IPS-NIHi7 (cell line): Measurements from ENCODE around the gene KRT86.
A peak's percentile ranks its signal among the peaks of the same experiment; 100 is the strongest.
"Not testable (repeated sequence)": the region's sequence is repeated elsewhere in the genome, so short reads cannot be mapped to it uniquely, and the experiment has no call there.

ENCODE experiments used
- DNase-seq: peaks from one replicate; pipeline ENCODE4 v3.0.0; 2012; ENCODE audit warnings: mixed read lengths; ENCODE audit errors: extremely low spot score

Gene KRT86

GRCh38 chr12:52238916-52239646 lies 35.4 kb upstream of the KRT86 start:
- no peak for DNase-seq

- DNase-seq, result no peak
These were observed 34.7 kb upstream of the KRT86 start for GRCh38 chr12:52239767-52240166.

- DNase-seq, result not testable (repeated sequence)
These were observed 34.2 kb upstream of the KRT86 start for GRCh38 chr12:52240247-52240646.

DNA sequence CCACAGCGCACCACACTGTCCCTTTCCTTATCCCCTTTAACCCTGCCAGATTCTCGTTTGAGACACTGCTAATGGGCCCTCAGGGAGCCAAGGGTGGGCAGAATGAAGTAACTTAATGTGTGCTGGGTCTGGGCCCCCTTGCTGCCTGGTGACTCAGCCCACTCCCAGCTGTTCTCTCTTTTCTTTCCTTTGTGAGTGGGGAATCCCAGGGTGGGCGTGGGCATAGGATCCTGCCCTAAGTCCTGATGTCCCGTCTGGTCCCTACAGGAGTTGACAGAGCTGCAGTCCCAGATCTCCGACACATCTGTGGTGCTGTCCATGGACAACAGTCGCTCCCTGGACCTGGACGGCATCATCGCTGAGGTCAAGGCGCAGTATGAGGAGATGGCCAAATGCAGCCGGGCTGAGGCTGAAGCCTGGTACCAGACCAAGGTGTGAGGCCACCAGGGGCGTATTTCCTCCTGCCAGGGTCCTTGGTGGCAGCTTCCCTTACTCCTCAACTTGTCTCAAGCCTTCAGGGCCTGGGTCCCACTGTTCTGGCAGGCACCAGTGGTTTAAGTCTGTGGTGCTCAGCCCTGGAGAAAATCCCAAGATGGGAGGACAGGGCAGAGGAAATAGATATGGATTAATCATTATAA lies 33.1 kb upstream of the KRT86 start:
- DNase-seq, result peak; percentile 14

DNA sequence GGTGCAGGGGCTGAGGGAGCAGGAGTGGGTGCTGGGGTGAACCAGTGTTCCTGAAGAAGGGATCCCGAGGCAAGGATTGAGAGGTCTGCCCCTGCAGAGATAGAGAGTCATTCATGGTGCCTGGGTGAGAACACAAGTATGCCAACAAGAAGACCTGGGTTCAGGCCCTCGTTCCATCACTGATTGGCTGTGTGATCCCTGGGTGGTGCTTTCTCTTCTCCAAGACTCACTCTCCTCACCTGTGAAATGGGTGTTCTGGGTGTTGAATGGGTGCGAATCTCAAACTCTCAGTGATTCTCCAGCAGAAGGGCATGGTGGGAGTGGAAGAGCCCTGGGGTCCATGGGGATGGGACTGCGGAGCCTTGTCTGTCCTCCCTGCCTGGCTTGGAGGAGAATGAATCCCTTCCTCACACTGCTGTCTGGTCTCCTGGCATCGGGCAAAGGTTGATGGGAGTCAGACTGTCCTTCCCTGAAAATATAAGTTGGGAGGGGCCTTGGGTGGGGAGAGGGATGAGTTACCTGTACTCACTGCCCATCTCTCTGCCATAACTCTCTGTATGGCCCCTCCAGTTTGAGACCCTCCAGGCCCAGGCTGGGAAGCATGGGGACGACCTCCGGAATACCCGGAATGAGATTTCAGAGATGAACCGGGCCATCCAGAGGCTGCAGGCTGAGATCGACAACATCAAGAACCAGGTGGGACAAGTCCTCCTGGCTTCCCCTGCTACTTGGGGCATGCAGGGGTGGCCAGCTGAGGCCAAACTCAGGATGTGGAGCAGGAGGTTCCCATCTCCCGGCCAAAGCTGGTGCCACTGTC lies 31.8 kb upstream of the KRT86 start:
- DNase-seq, result no peak

DNA sequence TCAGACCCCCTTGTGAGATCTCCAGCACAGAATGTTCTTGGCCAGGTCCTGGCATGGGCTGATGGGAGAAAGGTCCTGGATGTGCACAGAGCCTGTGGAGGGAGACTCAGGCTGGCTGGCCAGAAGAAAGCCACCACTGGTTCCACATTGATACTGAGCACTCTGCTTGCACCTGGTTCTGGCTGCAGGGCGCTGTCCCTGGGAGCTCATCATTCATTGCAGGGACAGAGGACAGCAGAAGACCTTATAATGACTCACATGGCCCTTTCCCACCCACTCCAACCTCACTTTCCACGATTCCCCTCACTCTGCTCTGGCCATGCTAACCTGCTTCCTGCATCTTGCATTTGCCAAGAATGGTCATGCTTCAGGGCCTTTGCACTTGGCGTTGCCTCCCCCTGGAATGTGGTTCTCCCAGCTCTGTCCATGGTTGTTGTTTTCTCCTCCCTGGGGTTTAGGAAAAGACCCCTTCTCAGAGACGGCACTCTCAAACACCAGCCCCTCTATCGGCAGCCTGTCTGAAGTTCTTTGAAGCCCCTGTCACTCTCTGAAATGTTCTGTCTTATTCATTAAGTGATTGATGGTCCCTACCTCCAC lies 31.1 kb upstream of the KRT86 start:
- DNase-seq, result no peak

DNA sequence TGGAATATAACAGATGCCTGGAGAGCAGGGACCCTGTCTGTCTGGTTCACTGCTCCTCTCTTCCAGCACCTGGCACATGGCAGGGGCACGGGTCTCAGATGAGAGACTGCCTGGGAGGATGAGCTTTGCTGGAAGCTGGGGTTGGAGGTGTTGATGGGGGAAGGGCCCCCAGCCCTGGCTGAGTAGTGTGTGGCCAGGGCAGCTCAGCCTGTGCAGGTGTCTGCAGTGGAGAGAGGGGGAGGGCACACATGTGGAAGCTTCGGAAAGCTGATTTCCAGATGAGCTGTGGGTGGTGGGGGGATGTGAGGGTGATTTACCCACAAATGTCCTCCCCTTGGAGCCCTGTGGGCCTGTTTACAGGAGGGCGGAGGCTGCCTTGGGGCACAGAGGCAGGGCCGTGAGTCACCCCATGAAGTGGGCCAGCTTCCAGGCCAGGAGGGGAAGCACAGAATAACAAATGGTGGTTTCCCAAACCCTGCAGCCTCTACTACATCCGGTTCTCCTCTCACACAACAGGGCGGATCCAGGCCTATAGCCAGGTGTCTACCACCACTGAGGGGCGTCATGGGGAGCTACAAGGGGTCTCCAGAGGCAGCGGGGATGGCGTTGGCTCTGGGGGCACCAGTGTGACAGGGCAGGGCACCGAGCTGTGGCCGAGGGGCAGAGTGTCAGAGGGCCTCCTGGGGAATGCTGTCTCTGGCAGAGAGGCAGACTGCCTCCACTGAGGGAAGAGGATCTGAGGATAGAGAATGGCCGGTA lies 30.4 kb upstream of the KRT86 start:
- DNase-seq, result no peak

DNA sequence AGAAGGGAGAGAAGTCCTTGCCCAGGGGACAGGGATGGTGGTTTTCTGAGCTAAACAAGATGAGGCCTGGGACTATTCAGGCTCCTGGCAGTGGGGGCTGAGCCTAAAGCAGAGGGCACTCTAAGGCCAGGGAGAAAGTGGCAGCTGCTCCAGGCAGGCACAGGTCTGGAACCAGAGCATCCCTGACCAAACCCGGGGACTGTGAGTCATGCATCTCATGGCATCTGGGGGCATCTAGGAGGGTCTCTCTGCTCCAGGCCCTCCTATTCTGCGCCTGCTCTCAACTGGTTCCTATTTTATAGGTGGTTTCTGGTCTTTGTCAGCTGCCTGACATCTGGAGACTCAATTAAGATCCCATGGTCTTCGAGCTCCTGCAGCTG lies 29.8 kb upstream of the KRT86 start:
- no peak for DNase-seq

DNA sequence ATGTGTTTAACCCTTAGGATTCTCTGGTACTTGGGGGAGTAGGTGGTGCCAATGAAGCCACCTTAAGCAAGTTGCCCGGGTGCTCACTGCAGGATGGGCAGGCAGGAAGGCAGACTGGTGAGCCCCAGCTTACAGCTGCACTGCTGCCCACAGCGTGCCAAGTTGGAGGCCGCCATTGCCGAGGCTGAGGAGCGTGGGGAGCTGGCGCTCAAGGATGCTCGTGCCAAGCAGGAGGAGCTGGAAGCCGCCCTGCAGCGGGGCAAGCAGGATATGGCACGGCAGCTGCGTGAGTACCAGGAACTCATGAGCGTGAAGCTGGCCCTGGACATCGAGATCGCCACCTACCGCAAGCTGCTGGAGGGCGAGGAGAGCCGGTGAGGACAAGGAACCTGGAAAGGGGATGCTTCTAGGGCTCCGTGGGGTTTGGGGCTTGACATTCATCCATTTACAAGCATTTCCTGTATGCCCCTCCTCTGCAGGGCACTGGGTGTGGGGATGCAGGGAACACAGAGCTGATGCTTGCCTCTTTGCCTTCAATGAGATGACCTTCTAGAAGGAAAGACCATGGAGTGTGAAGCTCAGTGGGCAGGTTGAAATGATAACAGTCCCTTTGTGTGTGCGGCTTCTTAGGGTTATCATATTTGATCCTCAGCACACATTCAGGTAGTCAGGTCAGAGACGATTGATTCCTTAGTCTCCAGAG lies 29.0 kb upstream of the KRT86 start:
- no peak for DNase-seq

GRCh38 chr12:52245962-52246569 lies 28.4 kb upstream of the KRT86 start:
- no peak for DNase-seq

DNA sequence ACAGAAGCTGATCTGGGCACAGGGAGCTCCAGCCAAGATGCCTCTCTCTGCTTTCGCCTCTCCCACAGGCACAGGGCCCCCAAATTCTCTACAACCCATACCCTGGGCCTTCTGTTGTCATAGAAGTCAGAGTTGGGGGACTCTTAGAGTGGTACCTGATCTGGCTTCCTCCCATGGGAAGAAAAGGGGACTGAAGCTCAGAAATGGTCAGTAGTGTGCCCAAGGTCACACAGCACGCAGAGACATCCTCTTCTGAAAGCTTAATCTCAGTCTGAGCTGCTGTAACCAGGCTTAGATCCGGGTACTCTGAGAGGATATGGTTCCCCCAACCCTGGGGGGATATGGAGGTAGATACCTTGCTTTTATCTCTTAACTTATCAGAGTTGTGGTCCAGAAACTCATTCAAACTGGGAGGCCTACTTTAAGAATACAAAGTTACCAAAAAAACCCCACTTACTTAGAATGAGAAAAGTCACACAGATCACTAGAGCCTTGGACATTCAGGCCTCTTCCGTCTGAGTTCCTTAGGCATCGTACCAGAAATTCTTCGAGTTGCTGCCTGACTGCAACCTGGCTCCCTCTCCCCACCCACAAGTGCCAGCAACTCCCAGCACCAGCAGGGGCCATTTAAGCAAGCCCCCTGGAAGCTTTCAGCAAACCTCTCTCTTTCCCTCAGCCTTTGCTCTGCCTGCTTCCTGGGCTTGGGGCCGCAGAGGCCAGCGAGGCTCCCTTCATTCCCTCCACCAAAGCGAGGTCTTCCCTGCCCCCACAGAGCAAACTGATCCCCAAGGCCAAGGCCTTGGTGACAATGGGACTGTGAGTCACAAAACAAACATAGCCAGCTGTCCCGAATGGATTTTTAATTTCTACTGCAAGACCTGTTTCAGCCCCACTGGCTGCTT lies 27.5 kb upstream of the KRT86 start:
- DNase-seq, result no peak

DNA sequence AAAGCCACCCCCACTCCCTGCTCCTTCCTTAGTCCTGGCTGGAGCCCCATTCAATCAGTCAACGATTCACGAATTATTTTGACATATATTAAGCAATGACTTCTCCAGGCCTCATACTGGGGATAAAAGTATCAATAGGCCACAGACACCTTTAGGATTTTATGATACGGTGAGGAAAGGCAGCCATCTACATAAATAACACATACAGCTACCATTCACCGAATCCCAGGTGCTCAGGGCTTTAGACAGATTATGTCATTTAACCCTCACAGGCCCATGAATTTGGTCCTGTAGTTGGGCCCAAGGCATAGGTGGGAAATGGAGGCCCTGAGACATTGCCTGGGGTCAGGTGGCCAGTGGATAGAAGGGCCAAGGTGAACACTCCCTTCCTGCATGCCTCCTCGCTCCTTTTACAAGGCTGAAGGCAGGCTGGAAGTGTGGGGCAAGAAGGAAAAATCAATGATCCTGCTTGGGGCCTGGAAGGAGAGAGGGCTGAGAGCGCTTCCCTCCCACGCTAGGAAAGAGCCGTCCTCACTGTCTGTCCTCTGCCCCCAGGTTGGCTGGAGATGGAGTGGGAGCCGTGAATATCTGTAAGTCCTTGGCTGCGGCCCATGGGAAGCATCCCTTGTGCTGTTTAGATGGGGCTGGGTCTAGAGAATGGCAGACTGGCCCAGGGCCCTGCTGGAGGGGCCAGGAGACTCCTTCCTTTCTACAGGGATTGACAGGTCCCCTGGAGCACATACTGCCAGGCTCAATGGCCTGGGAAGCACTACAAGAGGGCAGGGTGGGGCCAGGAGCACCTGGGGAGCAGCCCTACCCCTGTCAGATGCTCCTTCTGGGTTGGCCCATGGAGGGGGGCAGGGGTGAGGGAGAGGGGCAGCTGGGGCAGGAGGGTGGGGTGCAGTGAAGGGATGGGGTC lies 26.6 kb upstream of the KRT86 start:
- no peak for DNase-seq

DNA sequence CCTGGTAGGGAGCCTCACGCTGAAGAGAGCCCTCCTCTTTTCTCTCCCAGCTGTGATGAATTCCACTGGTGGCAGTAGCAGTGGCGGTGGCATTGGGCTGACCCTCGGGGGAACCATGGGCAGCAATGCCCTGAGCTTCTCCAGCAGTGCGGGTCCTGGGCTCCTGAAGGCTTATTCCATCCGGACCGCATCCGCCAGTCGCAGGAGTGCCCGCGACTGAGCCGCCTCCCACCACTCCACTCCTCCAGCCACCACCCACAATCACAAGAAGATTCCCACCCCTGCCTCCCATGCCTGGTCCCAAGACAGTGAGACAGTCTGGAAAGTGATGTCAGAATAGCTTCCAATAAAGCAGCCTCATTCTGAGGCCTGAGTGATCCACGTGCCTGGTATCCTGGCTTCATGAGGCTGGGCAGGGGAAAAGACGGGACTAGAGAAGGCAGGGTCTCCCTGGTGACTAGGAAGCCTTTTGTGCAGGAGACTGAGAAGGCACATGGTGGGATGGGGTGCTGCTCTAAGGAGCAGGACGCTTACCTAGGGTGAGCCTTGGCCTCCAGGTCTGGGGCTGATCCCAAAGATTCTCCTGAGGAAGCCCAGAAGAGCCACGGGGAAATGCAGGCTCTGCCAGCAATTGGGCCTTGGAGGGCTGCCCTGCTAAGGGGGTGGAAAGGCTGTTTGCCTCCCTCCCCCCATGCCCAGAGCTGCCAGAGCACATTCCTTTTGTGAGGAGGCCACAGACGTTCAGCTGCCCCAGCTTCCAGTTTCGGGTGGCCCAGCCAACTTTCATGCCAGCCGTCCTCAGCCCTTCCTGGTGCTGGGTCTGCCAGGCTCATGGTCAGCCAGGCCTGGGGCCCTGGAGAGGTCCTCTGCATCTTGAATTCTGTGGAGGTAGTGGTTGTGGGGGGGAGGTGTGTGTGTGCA lies 25.6 kb upstream of the KRT86 start:
- no peak for DNase-seq

DNA sequence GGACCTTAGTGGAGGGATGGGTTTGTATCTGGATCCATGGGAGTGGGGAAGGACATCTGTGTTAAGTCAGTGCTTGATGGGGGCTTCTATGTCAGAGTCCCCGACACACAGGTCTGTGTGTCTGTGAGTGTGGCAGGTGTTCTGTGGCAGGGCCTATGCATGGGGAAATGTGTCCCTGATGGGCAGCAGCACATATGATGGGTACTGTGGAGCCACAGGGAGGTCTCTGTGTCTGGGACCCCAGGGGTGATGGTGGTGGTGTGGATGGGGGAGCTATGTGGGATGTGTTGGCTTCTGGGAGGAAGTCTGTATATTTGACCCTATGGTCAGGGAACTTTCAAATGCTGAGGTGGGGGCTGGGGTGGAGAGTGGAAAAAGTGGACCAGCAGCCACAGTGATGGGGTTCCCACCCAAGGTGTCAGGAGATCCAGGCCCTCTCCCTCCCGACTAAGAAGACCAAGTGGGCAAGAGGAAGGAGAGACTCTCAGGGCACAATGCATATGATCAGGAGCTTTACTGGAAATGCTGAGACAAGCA lies 24.9 kb upstream of the KRT86 start:
- no peak for DNase-seq

GRCh38 chr12:52250048-52250990 lies 24.1 kb upstream of the KRT86 start:
- no peak for DNase-seq
